Spleen (tissue), 11 donors: ENCODE results near the gene LCA5L. TPM values are rescaled to one million over a fixed set of nuclear protein-coding genes. Genes with fewer than 3 reads are reported as not detected.

Experiments used
- DNase-seq: peaks from one replicate; pipeline ENCODE4 v3.0.0-alpha.2; 2020
- H3K27ac ChIP-seq, 8 donors: fragments of 200-600 bp; sonication (generic) in 7 of 8; 1 replicate in 4 of 8; 2 replicates in 4 of 8; pipeline versions ENCODE4 v1.5.0 to v1.8.0; 2016 to 2021; ENCODE audit warnings: inconsistent platforms in 4 of 8, mild to moderate bottlenecking in 4 of 8, moderate library complexity in 1 of 8
- H3K27me3 ChIP-seq, 7 donors: fragments of 200-600 bp; sonication (generic) in 6 of 7; replicated peaks in 1 of 7; 1 replicate in 4 of 7; 2 replicates in 3 of 7; pipeline versions ENCODE4 v1.5.0 to v1.8.0; 2016 to 2021; ENCODE audit warnings: inconsistent platforms in 3 of 7, mild to moderate bottlenecking in 1 of 7
- H3K36me3 ChIP-seq, 6 donors: fragments of 200-600 bp; sonication (generic) in 5 of 6; 1 replicate in 4 of 6; 2 replicates in 2 of 6; pipeline versions ENCODE4 v1.5.0 to v1.8.0; 2016 to 2021; ENCODE audit warnings: inconsistent platforms in 2 of 6
- H3K4me1 ChIP-seq, 6 donors: fragments of 200-600 bp; sonication (generic) in 5 of 6; 1 replicate in 3 of 6; 2 replicates in 3 of 6; pipeline versions ENCODE4 v1.5.0 to v1.8.0; 2016 to 2021; ENCODE audit warnings: inconsistent platforms in 3 of 6
- H3K4me3 ChIP-seq, 8 donors: fragments of 200-600 bp; sonication (generic) in 7 of 8; 1 replicate in 4 of 8; 2 replicates in 4 of 8; pipeline versions ENCODE4 v1.5.0 to v1.8.0; 2016 to 2021; ENCODE audit warnings: inconsistent platforms in 4 of 8, mild to moderate bottlenecking in 4 of 8, moderate library complexity in 2 of 8
- H3K9me3 ChIP-seq, 8 donors: fragments of 200-600 bp; sonication (generic) in 7 of 8; 1 replicate in 4 of 8; 2 replicates in 4 of 8; pipeline versions ENCODE4 v1.5.0 to v1.8.0; 2016 to 2021; ENCODE audit warnings: inconsistent platforms in 4 of 8
- POLR2A ChIP-seq, 3 donors: fragments of 450-650 bp; IDR thresholded peaks; one replicate each; pipeline ENCODE4 v1.5.1; 2017; ENCODE audit warnings: antibody characterized with exemption in 3 of 3, mild to moderate bottlenecking in 1 of 3
- POLR2AphosphoS5 ChIP-seq, 3 donors: sonication (generic); formaldehyde crosslinking; IDR thresholded peaks; one replicate each; pipeline ENCODE4 v1.5.1; 2017; ENCODE audit warnings: antibody characterized with exemption in 3 of 3
- WGBS, 5 donors: extraction: QIAGEN DNeasy Blood & Tissue Kit in 3 of 5; methylation state at CpG; one replicate each; pipeline versions ENCODE4 v1.1.5 to v1.1.7; 2013 to 2018; 5-methylcytosine and 5-hydroxymethylcytosine counted together
- intact Hi-C: fragments of 100-400 bp; cut with DNase I; formaldehyde crosslinking; loops from one replicate; pipeline ENCODE4 v1.15.0; 2023; ENCODE audit warnings: low total_unique reads
- polyA plus RNA-seq, 3 donors: library from polyadenylated mRNA; stranded (reverse); fragments of 200-250 nt; gene quantifications; one replicate each; pipeline ENCODE4 v1.2.1, GENCODE V29; 2013
- total RNA-seq, 7 donors: library from RNA; depleted of rRNA in 3 of 7; stranded (reverse); fragments of >200 nt in 3 of 7; fragmentation: NEBNext Ultra II Directional in 4 of 7; extraction: Animal tissue kit (Norgen Biotek cat#: 25700) in 4 of 7; gene quantifications; one replicate each; pipeline versions ENCODE4 v1.1.0 to v1.2.1, GENCODE V29; 2016 to 2021
- TF ChIP-seq, protein P1 (sequence below), 11 experiments: fragments of 200-600 bp in 7 of 11; fragments of 450-650 bp in 4 of 11; sonication (generic) in 4 of 11; IDR thresholded peaks in 8 of 11; conservative IDR thresholded peaks in 3 of 11; 1 replicate in 7 of 11; 2 replicates in 4 of 11; pipeline versions ENCODE4 v1.4.0 to v1.8.0; 2016 to 2021; ENCODE audit warnings: antibody characterized with exemption in 11 of 11, inconsistent platforms in 4 of 11, mild to moderate bottlenecking in 1 of 11
- donor health status: healthy with polysubstance abuse.
- donor health status: DM: no; HTN: no; CAD: no; lungs with moderate emphysema.
- donor health status: DM: no; HTN: no; CAD: no.
- donor health status: Bipolar disorder and iron deficiency.
- donor health status: healthy.
- donor health status: DM: no; HTN: no; CAD: no.
- donor health status: DM: yes; HTN: yes; CAD: no.

LCA5L gene
- total and polyA plus RNA-seq, 10 donors = 0.26 to 1.3 (median 0.46) TPM; not detected in 1

DNA sequence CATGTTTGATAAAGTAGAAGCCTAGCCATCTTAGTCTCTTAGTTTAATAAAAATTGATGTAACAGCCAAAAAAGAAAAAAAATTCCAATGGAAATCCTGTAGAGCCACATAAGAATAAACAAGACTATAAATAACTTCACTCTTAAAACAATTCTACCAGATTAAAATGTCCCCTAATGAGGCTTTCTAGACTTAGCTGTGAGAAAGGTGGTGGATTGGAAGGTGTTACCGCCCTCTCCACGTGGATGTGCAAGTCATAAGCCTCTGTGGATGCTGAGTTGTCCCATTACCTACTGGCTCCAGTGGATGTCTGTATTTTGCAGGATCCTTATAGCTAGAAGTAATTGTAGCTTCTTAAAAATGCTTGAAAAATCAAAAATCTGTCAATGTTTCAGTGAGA is 14.6 kb downstream of the LCA5L start:
- WGBS, 5 donors = 78 to 95% (median 86%) methylated on average over 2 of the region's 2 CpGs
- no peak overlapping the region for H3K27ac ChIP-seq
- no peak overlapping the region for H3K4me3 ChIP-seq
- intact Hi-C loops = no loop called here
- no peak for DNase-seq
- no peaks in the 10 kb centered on the region for H3K4me1 ChIP-seq
- no peak for TF ChIP-seq POLR2AphosphoS5 (IDR thresholded peaks at IDR 0.05)
- TF ChIP-seq, protein P1, sequence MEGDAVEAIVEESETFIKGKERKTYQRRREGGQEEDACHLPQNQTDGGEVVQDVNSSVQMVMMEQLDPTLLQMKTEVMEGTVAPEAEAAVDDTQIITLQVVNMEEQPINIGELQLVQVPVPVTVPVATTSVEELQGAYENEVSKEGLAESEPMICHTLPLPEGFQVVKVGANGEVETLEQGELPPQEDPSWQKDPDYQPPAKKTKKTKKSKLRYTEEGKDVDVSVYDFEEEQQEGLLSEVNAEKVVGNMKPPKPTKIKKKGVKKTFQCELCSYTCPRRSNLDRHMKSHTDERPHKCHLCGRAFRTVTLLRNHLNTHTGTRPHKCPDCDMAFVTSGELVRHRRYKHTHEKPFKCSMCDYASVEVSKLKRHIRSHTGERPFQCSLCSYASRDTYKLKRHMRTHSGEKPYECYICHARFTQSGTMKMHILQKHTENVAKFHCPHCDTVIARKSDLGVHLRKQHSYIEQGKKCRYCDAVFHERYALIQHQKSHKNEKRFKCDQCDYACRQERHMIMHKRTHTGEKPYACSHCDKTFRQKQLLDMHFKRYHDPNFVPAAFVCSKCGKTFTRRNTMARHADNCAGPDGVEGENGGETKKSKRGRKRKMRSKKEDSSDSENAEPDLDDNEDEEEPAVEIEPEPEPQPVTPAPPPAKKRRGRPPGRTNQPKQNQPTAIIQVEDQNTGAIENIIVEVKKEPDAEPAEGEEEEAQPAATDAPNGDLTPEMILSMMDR (IDR thresholded peaks at IDR 0.05 in 8 of 11, conservative IDR thresholded peaks at IDR 0.05 in 3 of 11) = no peak
- H3K9me3 ChIP-seq = no peaks in the 10 kb centered on the region
- no peaks in the 10 kb centered on the region for H3K27me3 ChIP-seq
- no peaks in the 10 kb centered on the region for H3K36me3 ChIP-seq

DNA sequence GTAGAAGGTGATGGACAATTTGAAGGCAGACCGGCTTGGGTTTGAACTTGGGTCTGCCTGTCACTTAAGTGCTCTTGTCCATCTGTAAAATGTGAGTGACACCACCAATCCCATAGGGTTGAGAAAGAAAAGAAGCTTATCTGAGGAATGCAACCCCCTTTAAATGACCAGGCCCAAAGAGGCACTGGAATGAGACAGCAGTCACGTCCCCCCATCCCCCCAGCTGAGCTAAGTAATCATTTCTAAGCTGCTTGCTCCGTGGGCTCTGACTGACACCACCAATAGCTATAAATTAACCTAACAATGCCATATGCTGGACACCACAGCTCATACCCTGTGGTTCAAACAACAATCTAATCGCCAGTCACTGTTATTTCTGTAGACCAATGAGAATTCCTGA is 15.1 kb downstream of the LCA5L start:
- no peak for DNase-seq
- intact Hi-C loops = no loop called here
- Histone ChIP-seq H3K36me3 (no peaks in the 10 kb centered on the region), H3K4me1 (no peaks in the 10 kb centered on the region), H3K4me3 (no peak overlapping the region), H3K27ac (no peak overlapping the region), H3K27me3 (no peaks in the 10 kb centered on the region), H3K9me3 (no peaks in the 10 kb centered on the region)
- TF ChIP-seq POLR2A (IDR thresholded peaks at IDR 0.05) (no peak), POLR2AphosphoS5 (IDR thresholded peaks at IDR 0.05) (no peak)
- TF ChIP-seq, protein P1 (IDR thresholded peaks at IDR 0.05 in 8 of 11, conservative IDR thresholded peaks at IDR 0.05 in 3 of 11) = no peak
- WGBS, 5 donors = 58 to 80% (median 72%) methylated on average over 4 of the region's 4 CpGs

DNA sequence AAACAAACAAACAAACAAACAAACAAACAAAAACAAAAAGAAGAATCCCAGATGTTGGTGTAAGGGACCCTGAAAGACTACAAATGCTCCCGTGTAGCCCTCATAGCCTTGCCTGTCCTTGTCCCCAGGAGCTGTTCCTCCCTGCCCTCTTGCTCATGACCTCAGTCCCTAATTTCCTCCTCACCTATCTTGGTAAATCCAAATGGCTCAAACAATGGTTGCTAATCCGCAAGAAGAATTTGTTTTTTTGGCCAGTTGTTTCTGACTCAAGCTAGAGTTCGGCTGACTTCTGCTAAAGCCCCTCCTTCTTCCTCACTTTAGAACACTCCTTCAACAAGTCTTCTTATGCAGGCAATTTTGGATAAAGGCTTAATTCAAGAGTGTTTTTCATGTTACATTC is 15.6 kb downstream of the LCA5L start:
- 81 to 93% (median 84%) methylated on average over 3 of the region's 3 CpGs for WGBS, 5 donors
- TF ChIP-seq POLR2A (IDR thresholded peaks at IDR 0.05) (no peak), POLR2AphosphoS5 (IDR thresholded peaks at IDR 0.05) (no peak)
- TF ChIP-seq, protein P1 (IDR thresholded peaks at IDR 0.05 in 8 of 11, conservative IDR thresholded peaks at IDR 0.05 in 3 of 11) = no peak
- Histone ChIP-seq H3K4me1 (no peaks in the 10 kb centered on the region), H3K36me3 (no peaks in the 10 kb centered on the region), H3K27ac (no peak overlapping the region), H3K27me3 (no peaks in the 10 kb centered on the region), H3K9me3 (no peaks in the 10 kb centered on the region), H3K4me3 (no peak overlapping the region)
- no peak for DNase-seq
- intact Hi-C loops = no loop called here

DNA sequence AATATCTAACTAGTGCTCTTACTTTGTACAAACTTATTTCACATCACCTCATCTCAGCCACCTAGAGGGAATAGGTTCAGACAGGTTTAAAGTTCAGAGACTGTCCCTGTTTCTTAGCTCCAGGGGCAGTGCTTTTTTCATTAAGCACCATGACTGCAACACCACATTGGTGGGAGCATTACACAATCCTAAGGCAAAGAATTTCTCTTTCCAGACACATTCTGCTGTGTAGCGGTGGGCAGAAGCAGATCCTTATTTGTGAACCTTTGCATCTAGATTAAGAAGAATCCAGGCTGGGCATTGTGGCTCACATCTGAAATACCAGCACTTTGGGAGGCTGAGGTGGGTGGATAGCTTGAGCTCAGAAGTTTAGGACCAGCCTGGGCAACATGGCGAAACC is 16.1 kb downstream of the LCA5L start:
- H3K27me3 ChIP-seq = no peaks in the 10 kb centered on the region
- DNase-seq = no peak
- no peak overlapping the region for H3K27ac ChIP-seq
- no peak for TF ChIP-seq POLR2A (IDR thresholded peaks at IDR 0.05)
- TF ChIP-seq POLR2AphosphoS5 (IDR thresholded peaks at IDR 0.05) = no peak
- TF ChIP-seq, protein P1 (IDR thresholded peaks at IDR 0.05 in 8 of 11, conservative IDR thresholded peaks at IDR 0.05 in 3 of 11) = no peak
- no peaks in the 10 kb centered on the region for H3K36me3 ChIP-seq
- H3K9me3 ChIP-seq = no peaks in the 10 kb centered on the region
- no peak overlapping the region for H3K4me3 ChIP-seq
- 45 to 97% (median 75%) methylated on average over 2 of the region's 2 CpGs for WGBS, 5 donors
- no peaks in the 10 kb centered on the region for H3K4me1 ChIP-seq
- intact Hi-C loops = no loop called here
